HCT116 (cell line): ENCODE data around the gene UBE4A. TPM values are rescaled to one million over a fixed set of nuclear protein-coding genes. Genes with fewer than 3 reads are reported as not detected.

Experiments
- ATAC-seq: fragments of 200-7000 bp; cut with Tn5 transposase; 2 replicates; pipeline ENCODE4 v1.9.1; 2020; ENCODE audit warnings: mild to moderate bottlenecking, moderate library complexity
- BruUV-seq: library from RNA; stranded (reverse); fragments of 400-500 nt; replicated peaks from 2 replicates; lab custom pipeline; 2021; lab: Mats Ljungman, UMichigan
- CTCF ChIA-PET: fragments of 300-600 bp; sonication (Branson Sonifier 250); formaldehyde crosslinking; loops from one replicate; lab custom pipeline; 2021; ENCODE audit warnings: antibody characterized with exemption; lab: Charles Lee
- POLR2A ChIA-PET: fragments of 300-600, 350-600 bp; sonication (Branson Sonifier 250); formaldehyde crosslinking; loops from one replicate; lab custom pipeline; 2021; ENCODE audit warnings: antibody characterized with exemption; lab: Charles Lee
- RAD21 ChIA-PET, 2 experiments: fragments of 300-600 bp; sonication (Branson Sonifier 250); formaldehyde crosslinking; loops; one replicate each; lab custom pipeline; 2023; ENCODE audit warnings: low total read pairs in 2 of 2; ENCODE audit not compliant: uncharacterized antibody in 2 of 2, unreplicated experiment in 2 of 2, low non-redundant PET in 1 of 2; lab: Charles Lee
- DNase-seq: peaks from one replicate; pipeline ENCODE4 v3.0.0-alpha.2; 2010; ENCODE audit warnings: low read depth, low spot score
- H2AFZ ChIP-seq: fragments of 200-600 bp; shearing (Covaris generic), sonication (generic); 2 replicates; pipeline ENCODE4 v1.6.1; 2017; ENCODE audit warnings: low read depth, mixed run types, mixed read lengths, antibody characterized with exemption, low read length; ENCODE audit not compliant: poor library complexity, severe bottlenecking
- H3K27ac ChIP-seq: 2 replicates; pipeline ENCODE4 v1.5.1; 2012; ENCODE audit warnings: low read depth, low read length
- H3K27me3 ChIP-seq: fragments of 200-600 bp; sonication (generic); 2 replicates; pipeline ENCODE4 v1.6.1; 2016; ENCODE audit warnings: mixed run types, low read length, mixed read lengths; ENCODE audit not compliant: insufficient read depth
- H3K36me3 ChIP-seq, 2 experiments: fragments of 200-500 bp in 1 of 2; fragments of 200-600 bp in 1 of 2; sonication (Bioruptor generic) in 1 of 2; sonication (generic) in 1 of 2; 2 replicates each; pipeline versions ENCODE4 v1.5.1 to v1.6.1; 2014 to 2016; ENCODE audit warnings: low read length in 2 of 2, inconsistent platforms in 1 of 2, mixed read lengths in 1 of 2, mixed run types in 1 of 2; ENCODE audit not compliant: insufficient read depth in 2 of 2, control insufficient read depth in 1 of 2
- H3K4me1 ChIP-seq, 2 experiments: fragments of 200-600 bp in 1 of 2; sonication (generic) in 1 of 2; 2 replicates each; pipeline versions ENCODE4 v1.5.1 to v1.6.1; 2012 to 2017; ENCODE audit warnings: low read length in 2 of 2, inconsistent platforms in 1 of 2, mild to moderate bottlenecking in 1 of 2, mixed read lengths in 1 of 2, mixed run types in 1 of 2, moderate library complexity in 1 of 2; ENCODE audit not compliant: insufficient read depth in 2 of 2, control insufficient read depth in 1 of 2
- H3K4me2 ChIP-seq: fragments of 200-600 bp; sonication (generic); 2 replicates; pipeline ENCODE4 v1.6.1; 2017; ENCODE audit warnings: mixed run types, low read length, mixed read lengths
- H3K4me3 ChIP-seq, 2 experiments: fragments of 200-600 bp in 1 of 2; sonication (generic) in 1 of 2; replicated peaks in 1 of 2; 2 replicates each; pipeline ENCODE4 v1.5.1; 2011 to 2016; ENCODE audit warnings: low read length in 2 of 2, control low read depth in 1 of 2, low read depth in 1 of 2, mild to moderate bottlenecking in 1 of 2, mixed read lengths in 1 of 2, mixed run types in 1 of 2
- H3K79me2 ChIP-seq: fragments of 200-600 bp; sonication (generic); 2 replicates; pipeline ENCODE4 v1.6.1; 2017; ENCODE audit warnings: mild to moderate bottlenecking, mixed run types, low read length, moderate library complexity, mixed read lengths; ENCODE audit not compliant: insufficient read depth
- H3K9ac ChIP-seq: fragments of 200-600 bp; sonication (generic); 2 replicates; pipeline ENCODE4 v1.6.1; 2016; ENCODE audit warnings: low read length, mixed read lengths
- H3K9me2 ChIP-seq: fragments of 200-600 bp; sonication (generic), shearing (Covaris generic); 2 replicates; pipeline ENCODE4 v1.6.1; 2017; ENCODE audit warnings: mixed run types, mild to moderate bottlenecking, moderate library complexity; ENCODE audit not compliant: insufficient read depth
- H3K9me3 ChIP-seq, 2 experiments: fragments of 200-500 bp in 1 of 2; fragments of 200-600 bp in 1 of 2; sonication (Bioruptor generic) in 1 of 2; sonication (generic) in 1 of 2; 2 replicates each; pipeline ENCODE4 v1.6.1; 2014 to 2017; ENCODE audit warnings: low read length in 2 of 2, mixed read lengths in 2 of 2, inconsistent platforms in 1 of 2, low read depth in 1 of 2, mild to moderate bottlenecking in 1 of 2, mixed run types in 1 of 2, moderate library complexity in 1 of 2; ENCODE audit not compliant: control insufficient read depth in 1 of 2, insufficient read depth in 1 of 2
- H4K20me1 ChIP-seq: fragments of 200-600 bp; sonication (generic), shearing (Covaris generic); 2 replicates; pipeline ENCODE4 v1.6.1; 2017; ENCODE audit warnings: mixed run types, mild to moderate bottlenecking, moderate library complexity; ENCODE audit not compliant: insufficient read depth
- ATF3 ChIP-seq: IDR thresholded peaks from 2 replicates; pipeline ENCODE4 v1.6.1; 2012
- CBX3 ChIP-seq: IDR thresholded peaks from 2 replicates; pipeline ENCODE4 v1.6.1; 2012; ENCODE audit warnings: low read depth
- CEBPB ChIP-seq: IDR thresholded peaks from 2 replicates; pipeline ENCODE4 v1.6.1; 2012; ENCODE audit warnings: low read depth
- EGR1 ChIP-seq: IDR thresholded peaks from 2 replicates; pipeline ENCODE4 v1.6.1; 2012; ENCODE audit warnings: low read depth
- ELF1 ChIP-seq: IDR thresholded peaks from 2 replicates; pipeline ENCODE4 v1.6.1; 2012; ENCODE audit warnings: low read depth, borderline replicate concordance
- EZH2 ChIP-seq: fragments of 200-600 bp; sonication (generic); IDR thresholded peaks from 2 replicates; pipeline ENCODE4 v1.6.1; 2017; ENCODE audit warnings: antibody characterized with exemption, mixed run types
- EZH2phosphoT487 ChIP-seq: fragments of 200-600 bp; IDR thresholded peaks from 2 replicates; pipeline ENCODE4 v1.6.1; 2018; ENCODE audit warnings: antibody characterized with exemption, borderline replicate concordance
- FOSL1 ChIP-seq: IDR thresholded peaks from 2 replicates; pipeline ENCODE4 v1.6.1; 2012; ENCODE audit warnings: low read depth
- JUND ChIP-seq: IDR thresholded peaks from 2 replicates; pipeline ENCODE4 v1.6.1; 2012
- MAX ChIP-seq: IDR thresholded peaks from 2 replicates; pipeline ENCODE4 v1.6.1; 2012
- POLR2A ChIP-seq: IDR thresholded peaks from 2 replicates; pipeline ENCODE4 v1.7.0; 2011; ENCODE audit warnings: borderline replicate concordance; ENCODE audit not compliant: insufficient read depth, insufficient read length; ENCODE audit errors: extremely low read depth
- POLR2AphosphoS5 ChIP-seq: IDR thresholded peaks from 2 replicates; pipeline ENCODE4 v1.6.1; 2011; ENCODE audit warnings: mild to moderate bottlenecking, low read depth, low read length, moderate library complexity
- RAD21 ChIP-seq: IDR thresholded peaks from 2 replicates; pipeline ENCODE4 v1.6.1; 2012; ENCODE audit warnings: low read depth, mild to moderate bottlenecking
- SIN3A ChIP-seq: IDR thresholded peaks from 2 replicates; pipeline ENCODE4 v1.6.1; 2012; ENCODE audit warnings: low read depth
- SRF ChIP-seq: IDR thresholded peaks from 2 replicates; pipeline ENCODE4 v1.6.1; 2012; ENCODE audit warnings: low read depth
- YY1 ChIP-seq: IDR thresholded peaks from 2 replicates; pipeline ENCODE4 v1.6.1; 2011; ENCODE audit warnings: low read length, low read depth, moderate library complexity, mild to moderate bottlenecking; ENCODE audit not compliant: insufficient replicate concordance; ENCODE audit errors: extremely low read depth
- ZFX ChIP-seq: fragments of 450-650 bp; IDR thresholded peaks from 2 replicates; pipeline ENCODE4 v1.6.1; 2017
- ZNF274 ChIP-seq: fragments of 200-500 bp; sonication (Bioruptor generic); IDR thresholded peaks from 2 replicates; pipeline ENCODE4 v1.6.1; 2014; ENCODE audit warnings: mild to moderate bottlenecking, low read depth, low read length, inconsistent platforms
- intact Hi-C: fragments of 100-400 bp; cut with micrococcal nuclease; formaldehyde crosslinking; loops from 2 replicates; pipeline ENCODE4 v1.10.0; 2022
- total RNA-seq: library from RNA; stranded (reverse); gene quantifications from one replicate; pipeline ENCODE4 v1.2.1, GENCODE V29; 2021; ENCODE audit not compliant: unreplicated experiment

The UBE4A gene
- total RNA-seq, 1 experiment from 2014 or later = 49.9 TPM

GRCh38 chr11:118343248-118343647, 16.2 kb upstream of the UBE4A start:
- Histone ChIP-seq H2AFZ (no peak overlapping the region), H3K4me3 (no peak overlapping the region), H3K9me3 (no peaks in the 10 kb centered on the region), H3K36me3 (no peaks in the 10 kb centered on the region), H3K27me3 (peaks cover 8% of the 10 kb centered on the region; the same call in 1 of the 2 replicates), H3K27ac (no peak overlapping the region), H3K4me1 (peaks cover 0 to 4% of the 10 kb centered on the region in 2 experiments; a peak in 2 of 4 replicates), H3K9me2 (no peaks in the 10 kb centered on the region), H3K9ac (no peak overlapping the region), H3K79me2 (no peaks in the 10 kb centered on the region), H3K4me2 (no peak overlapping the region), H4K20me1 (no peaks in the 10 kb centered on the region)
- RAD21 ChIA-PET = no interaction called here
- POLR2A ChIA-PET = no interaction called here
- DNase-seq = no peak
- no peak for ATAC-seq
- intact Hi-C loops = no loop called here
- TF ChIP-seq RAD21 (no peak), EZH2 (no peak), EZH2phosphoT487 (no peak), ZFX (no peak), CEBPB (no peak), CBX3 (no peak), YY1 (no peak), MAX (no peak), FOSL1 (no peak), EGR1 (no peak), ELF1 (no peak), JUND (no peak), ATF3 (no peak), POLR2A (no peak), SIN3A (no peak), SRF (no peak), ZNF274 (no peak), POLR2AphosphoS5 (no peak)
- CTCF ChIA-PET = no interaction called here
- BruUV-seq = no TSS peak
